Smooth muscle cell (in vitro differentiated cells): Measurements from ENCODE around the gene PTPRC. TPM values are rescaled to one million over a fixed set of nuclear protein-coding genes. Genes with fewer than 3 reads are reported as not detected.

Source experiments
- DNase-seq: peaks from one replicate; lab custom pipeline; 2025; ENCODE audit not compliant: unreplicated experiment; lab: John Stamatoyannopoulos, UW
- H2AFZ ChIP-seq: fragments of 200-600 bp; sonication (generic); 2 replicates; pipeline ENCODE4 v1.6.0; 2016; ENCODE audit warnings: antibody characterized with exemption, low read depth, mild to moderate bottlenecking
- H3F3A ChIP-seq: fragments of 200-600 bp; sonication (generic); 2 replicates; pipeline ENCODE4 v1.6.0; 2017; ENCODE audit warnings: antibody characterized with exemption, low read depth
- H3K27ac ChIP-seq: fragments of 200-600 bp; sonication (generic); 2 replicates; pipeline ENCODE4 v1.5.1; 2016; ENCODE audit warnings: low read depth, mild to moderate bottlenecking
- H3K27me3 ChIP-seq: fragments of 200-600 bp; sonication (generic); 2 replicates; pipeline ENCODE4 v1.6.1; 2016; ENCODE audit warnings: low read depth, mild to moderate bottlenecking
- H3K36me3 ChIP-seq: fragments of 200-600 bp; sonication (generic); 2 replicates; pipeline ENCODE4 v1.5.1; 2016; ENCODE audit warnings: low read depth
- H3K4me1 ChIP-seq: fragments of 200-600 bp; sonication (generic); 2 replicates; pipeline ENCODE4 v1.5.1; 2016; ENCODE audit warnings: low read depth
- H3K4me2 ChIP-seq: fragments of 200-600 bp; sonication (generic); 2 replicates; pipeline ENCODE4 v1.6.0; 2016; ENCODE audit warnings: mild to moderate bottlenecking
- H3K4me3 ChIP-seq: fragments of 200-600 bp; sonication (generic); 2 replicates; pipeline ENCODE4 v1.5.1; 2016; ENCODE audit warnings: mild to moderate bottlenecking
- H3K79me2 ChIP-seq: fragments of 200-600 bp; sonication (generic); 2 replicates; pipeline ENCODE4 v1.6.0; 2016; ENCODE audit warnings: low read depth, mild to moderate bottlenecking
- H3K9ac ChIP-seq: fragments of 200-600 bp; sonication (generic); 2 replicates; pipeline ENCODE4 v1.6.0; 2016; ENCODE audit warnings: low read depth
- H3K9me3 ChIP-seq: fragments of 200-600 bp; sonication (generic); replicated peaks from 2 replicates; pipeline ENCODE4 v1.5.1; 2016; ENCODE audit warnings: low read depth
- H4K20me1 ChIP-seq: fragments of 200-600 bp; sonication (generic); 2 replicates; pipeline ENCODE4 v1.6.0; 2016; ENCODE audit warnings: low read depth
- CTCF ChIP-seq: fragments of 200-600 bp; sonication (generic); IDR thresholded peaks from 2 replicates; pipeline ENCODE4 v1.5.1; 2017; ENCODE audit warnings: borderline replicate concordance, mild to moderate bottlenecking, antibody characterized with exemption; ENCODE audit not compliant: insufficient read depth, poor library complexity, severe bottlenecking
- WGBS: methylation state at CpG from one replicate; pipeline ENCODE4 v1.1.7; 2016; ENCODE audit warnings: low lambda C conversion rate; 5-methylcytosine and 5-hydroxymethylcytosine counted together
- polyA plus RNA-seq: library from polyadenylated mRNA; unstranded; fragments of >200 nt; fragmentation: Nextera tagmentation; extraction: Ambion mirVana; gene quantifications from 2 replicates; pipeline ENCODE4 v1.2.1, GENCODE V29; 2016
- total RNA-seq: library from RNA; depleted of rRNA; stranded (reverse); fragments of >200 nt; gene quantifications from 2 replicates; pipeline ENCODE4 v1.2.3, GENCODE V29; 2014

PTPRC gene
- total and polyA plus RNA-seq, 2 experiments from 2014 or later, result 0.04 TPM; not detected in 1

DNA sequence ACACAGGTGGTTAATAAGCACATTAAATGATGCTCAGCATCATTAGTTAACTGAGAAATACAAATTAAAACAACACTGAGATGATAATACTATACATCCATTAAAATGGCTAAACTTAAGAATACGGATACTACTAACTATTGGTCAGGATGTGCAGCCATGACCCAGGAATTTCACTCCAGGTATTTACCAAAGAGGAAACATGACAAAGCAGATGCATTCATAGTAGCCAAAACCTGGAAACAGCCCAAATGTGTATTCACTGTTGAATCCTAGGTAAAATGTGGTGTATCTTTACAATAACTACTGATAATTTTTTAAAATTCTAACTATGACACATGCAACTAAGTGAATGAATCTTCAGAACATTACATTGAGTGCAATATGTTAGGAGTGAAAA, 73.0 kb downstream of the PTPRC start:
- H3K9ac ChIP-seq, result no peak overlapping the region
- no peaks in the 10 kb centered on the region for H4K20me1 ChIP-seq
- H2AFZ ChIP-seq, result no peak overlapping the region
- H3K27ac ChIP-seq, result no peak overlapping the region
- no peak overlapping the region for H3K4me3 ChIP-seq
- H3K27me3 ChIP-seq, result no peaks in the 10 kb centered on the region
- H3K36me3 ChIP-seq, result no peaks in the 10 kb centered on the region
- peaks cover 3% of the 10 kb centered on the region for H3K4me1 ChIP-seq
- DNase-seq, result no peak
- no peak overlapping the region for H3K4me2 ChIP-seq
- no peaks in the 10 kb centered on the region for H3K79me2 ChIP-seq
- no peak for TF ChIP-seq CTCF
- H3K9me3 ChIP-seq, result no peaks in the 10 kb centered on the region
- H3F3A ChIP-seq, result no peaks in the 10 kb centered on the region
- WGBS, result 95% methylated on average over 1 of the region's 1 CpG

GRCh38 chr1:198713081-198713480, 74.2 kb downstream of the PTPRC start:
- Histone ChIP-seq H3K27me3 (no peaks in the 10 kb centered on the region), H3K36me3 (no peaks in the 10 kb centered on the region), H3K27ac (peak overlapping the region; percentile 43), H3K4me2 (peak overlapping the region; percentile 24), H2AFZ (no peak overlapping the region), H3F3A (no peaks in the 10 kb centered on the region), H3K79me2 (no peaks in the 10 kb centered on the region), H3K9ac (no peak overlapping the region), H3K9me3 (no peaks in the 10 kb centered on the region), H4K20me1 (no peaks in the 10 kb centered on the region), H3K4me3 (no peak overlapping the region), H3K4me1 (peaks cover 3% of the 10 kb centered on the region)
- DNase-seq, result no peak
- TF ChIP-seq CTCF, result no peak

DNA sequence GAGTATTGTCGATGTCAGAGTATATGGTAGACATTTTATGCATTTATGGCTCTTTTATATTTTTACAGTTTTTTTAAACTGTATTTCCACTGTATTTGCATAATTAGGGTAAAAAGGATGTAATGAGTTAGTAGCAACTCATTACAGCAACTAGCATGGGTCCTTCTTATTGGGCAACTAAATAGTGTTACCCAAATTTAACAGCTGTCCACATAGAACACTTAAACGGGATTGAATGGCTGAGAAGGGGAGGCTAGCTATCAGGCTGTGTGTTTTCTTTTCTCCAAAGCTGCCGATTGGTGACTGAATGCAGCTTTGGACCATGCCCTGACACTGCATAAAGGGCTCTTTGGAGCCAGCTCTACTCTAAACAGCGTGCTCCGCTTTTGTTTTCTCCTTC, 75.4 kb downstream of the PTPRC start:
- DNase-seq, result no peak
- Histone ChIP-seq H2AFZ (peak overlapping the region; percentile 25), H3K4me2 (no peak overlapping the region), H3K9me3 (no peaks in the 10 kb centered on the region), H3K36me3 (no peaks in the 10 kb centered on the region), H3K4me1 (peaks cover 3% of the 10 kb centered on the region), H3K9ac (no peak overlapping the region), H3K4me3 (no peak overlapping the region), H4K20me1 (no peaks in the 10 kb centered on the region), H3K27ac (no peak overlapping the region), H3K79me2 (no peaks in the 10 kb centered on the region), H3F3A (no peaks in the 10 kb centered on the region), H3K27me3 (no peaks in the 10 kb centered on the region)
- no peak for TF ChIP-seq CTCF
- 90% methylated on average over 5 of the region's 5 CpGs for WGBS

GRCh38 chr1:198716051-198716450, 77.2 kb downstream of the PTPRC start:
- H3K4me1 ChIP-seq, result peaks cover 3% of the 10 kb centered on the region
- no peak for TF ChIP-seq CTCF
- H3K36me3 ChIP-seq, result no peaks in the 10 kb centered on the region
- no peaks in the 10 kb centered on the region for H3F3A ChIP-seq
- H3K4me2 ChIP-seq, result no peak overlapping the region
- no peak overlapping the region for H3K4me3 ChIP-seq
- no peak overlapping the region for H2AFZ ChIP-seq
- no peaks in the 10 kb centered on the region for H4K20me1 ChIP-seq
- DNase-seq, result no peak
- H3K79me2 ChIP-seq, result no peaks in the 10 kb centered on the region
- no peaks in the 10 kb centered on the region for H3K27me3 ChIP-seq
- 94% methylated on average over 5 of the region's 5 CpGs for WGBS
- no peak overlapping the region for H3K27ac ChIP-seq
- H3K9ac ChIP-seq, result no peak overlapping the region
- no peaks in the 10 kb centered on the region for H3K9me3 ChIP-seq
